Karpas-422 (cell line): Measurements from ENCODE around the gene KCNIP2. TPM values are rescaled to one million over a fixed set of nuclear protein-coding genes. Genes with fewer than 3 reads are reported as not detected.

ENCODE experiments used
- DNase-seq: peaks from one replicate; pipeline ENCODE4 v3.0.0-alpha.2; 2015
- H2AFZ ChIP-seq: fragments of 200-600 bp; sonication (generic); 2 replicates; pipeline ENCODE4 v1.6.1; 2014; ENCODE audit warnings: antibody characterized with exemption, low read length, mixed read lengths
- H3K27ac ChIP-seq: fragments of 200-600 bp; sonication (generic); 2 replicates; pipeline ENCODE4 v1.5.1; 2014; ENCODE audit warnings: mild to moderate bottlenecking, low read length, moderate library complexity
- H3K27me3 ChIP-seq: fragments of 200-600 bp; sonication (generic); 2 replicates; pipeline ENCODE4 v1.6.1; 2014; ENCODE audit warnings: low read length, mixed read lengths
- H3K36me3 ChIP-seq: fragments of 200-600 bp; sonication (generic); 2 replicates; pipeline ENCODE4 v1.6.1; 2014; ENCODE audit warnings: low read length, mixed read lengths; ENCODE audit not compliant: insufficient read depth
- H3K4me1 ChIP-seq: fragments of 200-600 bp; sonication (generic); 2 replicates; pipeline ENCODE4 v1.6.1; 2014; ENCODE audit warnings: mild to moderate bottlenecking, low read length, mixed read lengths
- H3K4me2 ChIP-seq: fragments of 200-600 bp; sonication (generic); 2 replicates; pipeline ENCODE4 v1.6.1; 2014; ENCODE audit warnings: low read length, low read depth, mild to moderate bottlenecking; ENCODE audit not compliant: poor library complexity, severe bottlenecking
- H3K4me3 ChIP-seq: fragments of 200-600 bp; sonication (generic); 2 replicates; pipeline ENCODE4 v1.5.1; 2014; ENCODE audit warnings: mild to moderate bottlenecking, antibody characterized with exemption, low read length, mixed read lengths
- H3K79me2 ChIP-seq: fragments of 200-600 bp; sonication (generic); 2 replicates; pipeline ENCODE4 v1.6.1; 2014; ENCODE audit warnings: mild to moderate bottlenecking, low read length, mixed read lengths
- H3K9ac ChIP-seq: fragments of 200-600 bp; sonication (generic); 2 replicates; pipeline ENCODE4 v1.6.0; 2014; ENCODE audit warnings: low read length
- H3K9me2 ChIP-seq: fragments of 200-600 bp; sonication (generic), shearing (Covaris generic); replicated peaks from 2 replicates; pipeline ENCODE4 v1.6.0; 2014; ENCODE audit warnings: mild to moderate bottlenecking, low read length, moderate library complexity; ENCODE audit not compliant: insufficient read depth
- H3K9me3 ChIP-seq: fragments of 300-700, 200-600 bp; sonication (generic); 2 replicates; pipeline ENCODE4 v1.6.1; 2014; ENCODE audit warnings: low read length, mixed read lengths
- H4K20me1 ChIP-seq: fragments of 200-600 bp; sonication (generic); 2 replicates; pipeline ENCODE4 v1.6.1; 2014; ENCODE audit warnings: mild to moderate bottlenecking, antibody characterized with exemption, low read length, low read depth; ENCODE audit not compliant: insufficient read depth
- total RNA-seq: library from RNA; depleted of rRNA; stranded (reverse); fragments of >200 nt; shearing (Covaris generic); gene quantifications from 2 replicates; pipeline ENCODE4 v1.2.3, GENCODE V29; 2014; ENCODE audit warnings: low replicate concordance

KCNIP2 gene
- total RNA-seq, 1 experiment from 2014 or later = 2.4 TPM

- H3K4me1 ChIP-seq = peaks cover 32% of the 10 kb centered on the region
- H3K9me3 ChIP-seq = no peaks in the 10 kb centered on the region
- H3K4me2 ChIP-seq = no peak overlapping the region
- H3K27me3 ChIP-seq = no peaks in the 10 kb centered on the region
- H3K4me3 ChIP-seq = no peak overlapping the region
- no peak for DNase-seq
- H3K9me2 ChIP-seq = no peaks in the 10 kb centered on the region
- no peaks in the 10 kb centered on the region for H3K79me2 ChIP-seq
- H3K9ac ChIP-seq = no peak overlapping the region
- no peak overlapping the region for H3K27ac ChIP-seq
- H3K36me3 ChIP-seq = no peaks in the 10 kb centered on the region
- no peak overlapping the region for H2AFZ ChIP-seq
- peaks cover 7% of the 10 kb centered on the region; the same call in 1 of the 2 replicates for H4K20me1 ChIP-seq
Observed at GRCh38 chr10:101841826-101842225, 1.8 kb downstream of the KCNIP2 start.

- H3K36me3 ChIP-seq = no peaks in the 10 kb centered on the region
- no peaks in the 10 kb centered on the region for H3K9me3 ChIP-seq
- DNase-seq = peak; percentile 88
- no peak overlapping the region for H2AFZ ChIP-seq
- H3K4me2 ChIP-seq = peak overlapping the region; percentile 73
- peak overlapping the region; percentile 63; the same call in 1 of the 2 replicates for H3K4me3 ChIP-seq
- H4K20me1 ChIP-seq = peaks cover 7% of the 10 kb centered on the region; the same call in 1 of the 2 replicates
- no peaks in the 10 kb centered on the region for H3K9me2 ChIP-seq
- no peaks in the 10 kb centered on the region for H3K27me3 ChIP-seq
- peaks cover 32% of the 10 kb centered on the region for H3K4me1 ChIP-seq
- no peak overlapping the region for H3K27ac ChIP-seq
- H3K9ac ChIP-seq = peak overlapping the region; percentile 59
- no peaks in the 10 kb centered on the region for H3K79me2 ChIP-seq
Observed at GRCh38 chr10:101840741-101841453, 2.7 kb downstream of the KCNIP2 start.

- H3K4me3 ChIP-seq = peak overlapping the region; percentile 63
- H3K79me2 ChIP-seq = no peaks in the 10 kb centered on the region
- H3K9ac ChIP-seq = peak overlapping the region; percentile 59
- H3K4me1 ChIP-seq = peaks cover 32% of the 10 kb centered on the region
- H4K20me1 ChIP-seq = peaks cover 7% of the 10 kb centered on the region; the same call in 1 of the 2 replicates
- DNase-seq = peak; percentile 54
- no peak overlapping the region for H2AFZ ChIP-seq
- no peaks in the 10 kb centered on the region for H3K36me3 ChIP-seq
- H3K9me2 ChIP-seq = no peaks in the 10 kb centered on the region
- peak overlapping the region; percentile 73 for H3K4me2 ChIP-seq
- no peak overlapping the region for H3K27ac ChIP-seq
- no peaks in the 10 kb centered on the region for H3K27me3 ChIP-seq
- no peaks in the 10 kb centered on the region for H3K9me3 ChIP-seq
Observed at GRCh38 chr10:101840102-101840684, 3.4 kb downstream of the KCNIP2 start.

- peaks cover 7% of the 10 kb centered on the region; the same call in 1 of the 2 replicates for H4K20me1 ChIP-seq
- no peaks in the 10 kb centered on the region for H3K27me3 ChIP-seq
- peak overlapping the region; percentile 59 for H3K9ac ChIP-seq
- H3K27ac ChIP-seq = no peak overlapping the region
- H3K4me1 ChIP-seq = peaks cover 31% of the 10 kb centered on the region
- peak overlapping the region; percentile 63 for H3K4me3 ChIP-seq
- H3K79me2 ChIP-seq = no peaks in the 10 kb centered on the region
- no peaks in the 10 kb centered on the region for H3K36me3 ChIP-seq
- peak; percentile 73 for DNase-seq
- peak overlapping the region; percentile 73 for H3K4me2 ChIP-seq
- H3K9me3 ChIP-seq = no peaks in the 10 kb centered on the region
- no peak overlapping the region for H2AFZ ChIP-seq
- H3K9me2 ChIP-seq = no peaks in the 10 kb centered on the region
Observed at GRCh38 chr10:101839416-101840063, 4.1 kb downstream of the KCNIP2 start.

GRCh38 chr10:101839002-101839401, 4.6 kb downstream of the KCNIP2 start:
- H3K79me2 ChIP-seq = no peaks in the 10 kb centered on the region
- no peak for DNase-seq
- H3K27me3 ChIP-seq = no peaks in the 10 kb centered on the region
- H3K4me3 ChIP-seq = no peak overlapping the region
- H2AFZ ChIP-seq = no peak overlapping the region
- peak overlapping the region; percentile 73 for H3K4me2 ChIP-seq
- H3K9me2 ChIP-seq = no peaks in the 10 kb centered on the region
- H3K9me3 ChIP-seq = no peaks in the 10 kb centered on the region
- H3K27ac ChIP-seq = no peak overlapping the region
- H3K9ac ChIP-seq = no peak overlapping the region
- peaks cover 27% of the 10 kb centered on the region for H3K4me1 ChIP-seq
- H4K20me1 ChIP-seq = peaks cover 7% of the 10 kb centered on the region; the same call in 1 of the 2 replicates
- no peaks in the 10 kb centered on the region for H3K36me3 ChIP-seq

- no peak overlapping the region for H3K27ac ChIP-seq
- no peaks in the 10 kb centered on the region for H3K27me3 ChIP-seq
- no peak overlapping the region for H3K9ac ChIP-seq
- H3K36me3 ChIP-seq = no peaks in the 10 kb centered on the region
- H2AFZ ChIP-seq = no peak overlapping the region
- no peak for DNase-seq
- no peak overlapping the region for H3K4me3 ChIP-seq
- H3K4me1 ChIP-seq = peaks cover 26% of the 10 kb centered on the region
- no peak overlapping the region for H3K4me2 ChIP-seq
- no peaks in the 10 kb centered on the region for H3K9me2 ChIP-seq
- H4K20me1 ChIP-seq = peaks cover 7% of the 10 kb centered on the region; the same call in 1 of the 2 replicates
- no peaks in the 10 kb centered on the region for H3K79me2 ChIP-seq
- H3K9me3 ChIP-seq = no peaks in the 10 kb centered on the region
Observed at GRCh38 chr10:101838416-101838970, 5.1 kb downstream of the KCNIP2 start.

GRCh38 chr10:101837748-101838147, 5.9 kb downstream of the KCNIP2 start:
- no peak for DNase-seq
- Histone ChIP-seq H3K27me3 (no peaks in the 10 kb centered on the region), H3K4me1 (peaks cover 25% of the 10 kb centered on the region), H3K9me3 (no peaks in the 10 kb centered on the region), H3K4me2 (no peak overlapping the region), H3K9ac (no peak overlapping the region), H4K20me1 (peaks cover 2% of the 10 kb centered on the region; the same call in 1 of the 2 replicates), H2AFZ (no peak overlapping the region), H3K36me3 (no peaks in the 10 kb centered on the region), H3K27ac (no peak overlapping the region), H3K9me2 (no peaks in the 10 kb centered on the region), H3K4me3 (no peak overlapping the region), H3K79me2 (no peaks in the 10 kb centered on the region)

GRCh38 chr10:101835362-101835761, 8.2 kb downstream of the KCNIP2 start:
- H3K79me2 ChIP-seq = no peaks in the 10 kb centered on the region
- H3K9ac ChIP-seq = no peak overlapping the region
- H3K9me3 ChIP-seq = no peaks in the 10 kb centered on the region
- no peak overlapping the region for H2AFZ ChIP-seq
- no peak overlapping the region for H3K4me3 ChIP-seq
- no peaks in the 10 kb centered on the region for H3K9me2 ChIP-seq
- H3K4me1 ChIP-seq = peaks cover 35% of the 10 kb centered on the region
- no peaks in the 10 kb centered on the region for H4K20me1 ChIP-seq
- no peak for DNase-seq
- no peaks in the 10 kb centered on the region for H3K36me3 ChIP-seq
- H3K4me2 ChIP-seq = no peak overlapping the region
- H3K27ac ChIP-seq = no peak overlapping the region
- no peaks in the 10 kb centered on the region for H3K27me3 ChIP-seq
